ENCODE measurements around the gene CHIC2. TPM values are rescaled to one million over a fixed set of nuclear protein-coding genes. Genes with fewer than 3 reads are reported as not detected.

Gene CHIC2
- total RNA-seq, 1 experiment from 2014 or later = 16.5 TPM

DNA sequence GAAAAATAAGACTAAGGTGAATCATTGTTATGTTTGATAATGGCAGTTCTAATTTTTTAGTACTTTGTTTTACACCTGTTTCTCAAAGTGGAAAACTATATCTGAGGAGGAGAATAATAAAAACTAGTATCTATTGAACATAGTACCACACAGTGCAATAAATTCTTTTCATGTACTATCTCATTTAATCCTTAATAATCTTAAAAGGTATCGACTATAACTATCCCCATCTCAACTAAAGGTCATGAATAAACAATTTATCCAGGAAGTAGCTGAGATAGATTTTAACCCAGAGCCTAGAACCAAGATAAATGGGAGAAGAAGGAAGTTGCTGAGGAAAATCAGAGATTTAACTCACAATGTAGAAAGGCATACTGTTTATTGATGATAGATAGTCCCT, 2.5 kb downstream of the CHIC2 start:
- peaks cover 30% of the 10 kb centered on the region for H3K4me1 Mint-ChIP-seq (ENCODE audit: low read depth, unreplicated experiment)
- no peaks in the 10 kb centered on the region for H3K9me3 Mint-ChIP-seq (ENCODE audit: low read depth, unreplicated experiment)
- TF ChIP-seq, protein P1, sequence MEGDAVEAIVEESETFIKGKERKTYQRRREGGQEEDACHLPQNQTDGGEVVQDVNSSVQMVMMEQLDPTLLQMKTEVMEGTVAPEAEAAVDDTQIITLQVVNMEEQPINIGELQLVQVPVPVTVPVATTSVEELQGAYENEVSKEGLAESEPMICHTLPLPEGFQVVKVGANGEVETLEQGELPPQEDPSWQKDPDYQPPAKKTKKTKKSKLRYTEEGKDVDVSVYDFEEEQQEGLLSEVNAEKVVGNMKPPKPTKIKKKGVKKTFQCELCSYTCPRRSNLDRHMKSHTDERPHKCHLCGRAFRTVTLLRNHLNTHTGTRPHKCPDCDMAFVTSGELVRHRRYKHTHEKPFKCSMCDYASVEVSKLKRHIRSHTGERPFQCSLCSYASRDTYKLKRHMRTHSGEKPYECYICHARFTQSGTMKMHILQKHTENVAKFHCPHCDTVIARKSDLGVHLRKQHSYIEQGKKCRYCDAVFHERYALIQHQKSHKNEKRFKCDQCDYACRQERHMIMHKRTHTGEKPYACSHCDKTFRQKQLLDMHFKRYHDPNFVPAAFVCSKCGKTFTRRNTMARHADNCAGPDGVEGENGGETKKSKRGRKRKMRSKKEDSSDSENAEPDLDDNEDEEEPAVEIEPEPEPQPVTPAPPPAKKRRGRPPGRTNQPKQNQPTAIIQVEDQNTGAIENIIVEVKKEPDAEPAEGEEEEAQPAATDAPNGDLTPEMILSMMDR (IDR thresholded peaks at IDR 0.05; ENCODE audit: unreplicated experiment) = no peak
- no TSS peak for BruUV-seq (replicated peaks)
- intact Hi-C loops (cut with micrococcal nuclease; ENCODE audit: unreplicated experiment) = loop anchor here (5.0 kb wide), 1 partner anchor 130 kb away; no protein-coding TSS in a partner anchor
- no peak overlapping the region for H3K27ac Mint-ChIP-seq (ENCODE audit: unreplicated experiment)
- no peaks in the 10 kb centered on the region for H3K27me3 Mint-ChIP-seq (ENCODE audit: unreplicated experiment)
- DNase-seq = no peak
- CTCF ChIA-PET = no interaction called here
- peaks cover 24% of the 10 kb centered on the region for H3K36me3 Mint-ChIP-seq (ENCODE audit: insufficient read depth, unreplicated experiment)
- H3K4me3 Mint-ChIP-seq (ENCODE audit: low read depth, unreplicated experiment) = peak overlapping the region; percentile 75

DNA sequence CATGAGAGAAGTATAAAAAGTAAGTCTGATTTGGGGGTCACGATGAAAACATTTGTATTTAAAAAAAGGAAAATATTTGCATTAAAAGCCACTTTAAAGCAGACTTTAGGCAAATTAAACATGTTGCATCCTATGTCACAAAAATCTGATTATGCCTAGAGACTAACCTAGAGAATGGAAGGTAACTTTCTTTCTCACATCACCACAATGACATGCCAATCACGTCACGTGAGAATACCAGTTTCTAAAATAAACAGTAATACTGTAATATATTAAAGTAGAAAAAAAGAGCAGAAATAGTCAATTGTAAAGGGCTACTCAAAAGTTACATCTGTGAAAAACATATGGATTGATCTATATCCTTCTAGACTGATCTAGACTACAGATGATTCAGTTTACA, 3.3 kb downstream of the CHIC2 start:
- H3K4me3 Mint-ChIP-seq (ENCODE audit: low read depth, unreplicated experiment) = no peak overlapping the region
- no peaks in the 10 kb centered on the region for H3K27me3 Mint-ChIP-seq (ENCODE audit: unreplicated experiment)
- peaks cover 24% of the 10 kb centered on the region for H3K36me3 Mint-ChIP-seq (ENCODE audit: insufficient read depth, unreplicated experiment)
- no TSS peak for BruUV-seq (replicated peaks)
- peaks cover 28% of the 10 kb centered on the region for H3K4me1 Mint-ChIP-seq (ENCODE audit: low read depth, unreplicated experiment)
- intact Hi-C loops (cut with micrococcal nuclease; ENCODE audit: unreplicated experiment) = loop anchor here (5.0 kb wide), 1 partner anchor 129 kb away; no protein-coding TSS in a partner anchor
- CTCF ChIA-PET = no interaction called here
- DNase-seq = no peak
- H3K9me3 Mint-ChIP-seq (ENCODE audit: low read depth, unreplicated experiment) = no peaks in the 10 kb centered on the region
- TF ChIP-seq, protein P1 (IDR thresholded peaks at IDR 0.05; ENCODE audit: unreplicated experiment) = no peak
- H3K27ac Mint-ChIP-seq (ENCODE audit: unreplicated experiment) = no peak overlapping the region

DNA sequence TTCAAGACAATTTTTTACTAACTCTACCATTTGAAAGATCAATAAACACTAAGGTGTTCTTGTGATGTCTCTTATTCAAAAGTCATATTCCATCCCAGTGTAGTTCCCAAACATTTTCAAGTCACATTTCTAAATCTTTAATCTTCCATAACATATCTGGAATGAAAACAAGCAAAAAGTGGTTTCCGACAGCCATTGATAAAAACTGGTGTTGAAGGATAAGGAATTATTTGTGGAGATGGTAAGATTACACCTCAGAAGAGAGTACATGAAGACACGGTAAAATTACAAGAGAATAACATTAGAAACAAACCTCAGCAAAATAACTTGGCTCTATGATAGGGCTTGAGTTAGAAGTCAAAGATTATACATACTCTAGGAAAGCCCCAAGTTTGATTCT, 4.3 kb downstream of the CHIC2 start:
- CTCF ChIA-PET = no interaction called here
- intact Hi-C loops (cut with micrococcal nuclease; ENCODE audit: unreplicated experiment) = loop anchor here (5.0 kb wide), 1 partner anchor 128 kb away; no protein-coding TSS in a partner anchor
- DNase-seq = no peak
- Mint-ChIP-seq H3K4me3 (ENCODE audit: low read depth, unreplicated experiment) (no peak overlapping the region), H3K4me1 (ENCODE audit: low read depth, unreplicated experiment) (peaks cover 21% of the 10 kb centered on the region), H3K36me3 (ENCODE audit: insufficient read depth, unreplicated experiment) (peaks cover 22% of the 10 kb centered on the region), H3K9me3 (ENCODE audit: low read depth, unreplicated experiment) (no peaks in the 10 kb centered on the region), H3K27me3 (ENCODE audit: unreplicated experiment) (no peaks in the 10 kb centered on the region), H3K27ac (ENCODE audit: unreplicated experiment) (no peak overlapping the region)
- BruUV-seq (replicated peaks) = no TSS peak
- TF ChIP-seq, protein P1 (IDR thresholded peaks at IDR 0.05; ENCODE audit: unreplicated experiment) = no peak

DNA sequence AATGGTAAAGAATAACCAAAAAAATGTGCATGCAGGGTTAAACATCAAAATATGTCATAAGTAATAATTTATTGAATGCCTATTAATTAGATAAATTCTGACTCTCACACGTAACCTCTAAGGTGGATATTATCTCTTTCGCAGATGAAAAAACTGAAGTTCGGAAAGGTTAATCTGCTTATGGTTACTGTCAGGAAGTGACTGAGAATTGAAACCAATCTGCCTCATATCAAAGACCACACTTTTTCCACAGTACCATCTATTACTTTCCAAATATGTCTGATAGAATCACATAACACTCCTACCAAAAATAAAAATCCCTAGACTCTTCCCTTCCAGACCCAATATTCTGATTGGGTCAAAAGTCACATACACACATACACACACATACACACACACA, 6.2 kb downstream of the CHIC2 start:
- TF ChIP-seq, protein P1 (IDR thresholded peaks at IDR 0.05; ENCODE audit: unreplicated experiment) = no peak
- intact Hi-C loops (cut with micrococcal nuclease; ENCODE audit: unreplicated experiment) = loop anchor here (5.0 kb wide), 1 partner anchor 61 kb away; no protein-coding TSS in a partner anchor
- Mint-ChIP-seq H3K27ac (ENCODE audit: unreplicated experiment) (no peak overlapping the region), H3K36me3 (ENCODE audit: insufficient read depth, unreplicated experiment) (peaks cover 2% of the 10 kb centered on the region), H3K27me3 (ENCODE audit: unreplicated experiment) (no peaks in the 10 kb centered on the region), H3K9me3 (ENCODE audit: low read depth, unreplicated experiment) (no peaks in the 10 kb centered on the region), H3K4me1 (ENCODE audit: low read depth, unreplicated experiment) (peaks cover 19% of the 10 kb centered on the region), H3K4me3 (ENCODE audit: low read depth, unreplicated experiment) (no peak overlapping the region)
- no peak for DNase-seq
- BruUV-seq (replicated peaks) = no TSS peak
- CTCF ChIA-PET = no interaction called here
